Uterus (tissue), 2 donors: ENCODE measurements around the gene GTPBP4.
"Not testable (repeated sequence)": the region's sequence is repeated elsewhere in the genome, so short reads cannot be mapped to it uniquely, and the experiment has no call there.

Experiments used
- CTCF ChIP-seq, 4 experiments: fragments of 200-600 bp in 2 of 4; fragments of 450-650 bp in 2 of 4; sonication (generic) in 2 of 4; IDR thresholded peaks; one replicate each; pipeline ENCODE4 v1.5.1; 2016 to 2019; ENCODE audit warnings: antibody characterized with exemption in 4 of 4, mild to moderate bottlenecking in 2 of 4, moderate library complexity in 1 of 4
- POLR2A ChIP-seq, 2 donors: fragments of 450-650 bp; IDR thresholded peaks; one replicate each; pipeline ENCODE4 v1.6.1; 2016; ENCODE audit warnings: antibody characterized with exemption in 2 of 2, mild to moderate bottlenecking in 1 of 2, moderate library complexity in 1 of 2

- TF ChIP-seq CTCF, POLR2A (IDR thresholded peaks at IDR 0.05): not testable (repeated sequence)
These were observed 78.5 kb downstream of the GTPBP4 start for GRCh38 chr10:1066734-1067133.
